Esophagus muscularis mucosa (tissue), 4 donors: ENCODE measurements around the gene SNIP1. TPM values are rescaled to one million over a fixed set of nuclear protein-coding genes. Genes with fewer than 3 reads are reported as not detected.
"Not testable (repeated sequence)": the region's sequence is repeated elsewhere in the genome, so short reads cannot be mapped to it uniquely, and the experiment has no call there.

Experiments
- DNase-seq: peaks from one replicate; pipeline ENCODE4 v3.0.0-alpha.2; 2017; ENCODE audit errors: extremely low spot score
- H3K27ac ChIP-seq, 4 donors: fragments of 200-600 bp; sonication (generic); replicated peaks in 1 of 4; 1 replicate in 3 of 4; 2 replicates in 1 of 4; pipeline ENCODE4 v1.5.1; 2016 to 2019; ENCODE audit warnings: mild to moderate bottlenecking in 1 of 4
- H3K27me3 ChIP-seq, 4 donors: fragments of 200-600 bp; sonication (generic); one replicate each; pipeline versions ENCODE4 v1.5.1 to v1.6.0; 2016 to 2019
- H3K36me3 ChIP-seq, 4 donors: fragments of 200-600 bp; sonication (generic); one replicate each; pipeline ENCODE4 v1.5.1; 2016 to 2019
- H3K4me1 ChIP-seq, 4 donors: fragments of 200-600 bp; sonication (generic); one replicate each; pipeline ENCODE4 v1.5.1; 2016 to 2019
- H3K4me3 ChIP-seq, 4 donors: fragments of 200-600 bp; sonication (generic); 1 replicate in 2 of 4; 2 replicates in 2 of 4; pipeline ENCODE4 v1.5.1; 2016 to 2019; ENCODE audit warnings: mild to moderate bottlenecking in 4 of 4, moderate library complexity in 1 of 4
- H3K9me3 ChIP-seq, 4 donors: fragments of 200-600 bp; sonication (generic); 1 replicate in 3 of 4; 2 replicates in 1 of 4; pipeline ENCODE4 v1.5.1; 2016 to 2019
- EP300 ChIP-seq: sonication (generic); formaldehyde crosslinking; IDR thresholded peaks from one replicate; pipeline ENCODE4 v1.6.1; 2017; ENCODE audit warnings: antibody characterized with exemption
- POLR2A ChIP-seq: fragments of 450-650 bp; IDR thresholded peaks from one replicate; pipeline ENCODE4 v1.6.1; 2017; ENCODE audit warnings: antibody characterized with exemption, moderate library complexity, mild to moderate bottlenecking, low read depth
- POLR2AphosphoS5 ChIP-seq, 2 donors: sonication (generic); formaldehyde crosslinking; IDR thresholded peaks; one replicate each; pipeline ENCODE4 v1.6.1; 2017; ENCODE audit warnings: antibody characterized with exemption in 2 of 2
- WGBS: methylation state at CpG from one replicate; pipeline ENCODE4 v1.1.5; 2018; 5-methylcytosine and 5-hydroxymethylcytosine counted together
- intact Hi-C: fragments of 100-400 bp; cut with DNase I; formaldehyde crosslinking; loops from one replicate; pipeline ENCODE4 v1.15.1; 2023
- total RNA-seq, 4 donors: library from RNA; depleted of rRNA; stranded (reverse); fragments of >200 nt; gene quantifications; one replicate each; pipeline versions ENCODE4 v1.1.0 to v1.2.1, GENCODE V29; 2016
- TF ChIP-seq, protein P1 (sequence below), 3 experiments: fragments of 200-600 bp in 2 of 3; fragments of 450-650 bp in 1 of 3; sonication (generic) in 2 of 3; IDR thresholded peaks; one replicate each; pipeline ENCODE4 v1.5.1; 2017 to 2019; ENCODE audit warnings: antibody characterized with exemption in 3 of 3, mild to moderate bottlenecking in 2 of 3, moderate library complexity in 1 of 3

SNIP1 gene
- total RNA-seq, 4 donors from 2014 or later = 9.8 to 19.9 (median 12.1) TPM

DNA sequence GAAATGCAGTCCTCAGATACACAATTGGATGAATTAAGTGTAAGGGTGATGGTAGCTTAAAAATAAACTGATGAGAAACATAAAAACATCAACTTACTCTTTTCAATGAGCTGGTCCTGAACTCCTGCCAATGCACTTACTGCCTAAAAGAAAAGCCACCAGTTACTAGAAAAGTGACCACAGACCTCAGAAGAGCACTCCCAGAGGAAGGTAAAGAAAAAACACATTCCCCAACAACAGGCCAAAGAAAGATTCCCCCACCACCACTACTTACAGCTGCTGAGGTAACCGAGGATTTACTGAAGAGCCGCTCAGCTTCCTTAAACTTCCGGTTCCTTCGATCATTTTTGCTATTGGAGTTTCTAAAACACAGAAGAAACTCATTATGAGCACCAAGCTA lies 44.9 kb downstream of the SNIP1 start:
- Histone ChIP-seq H3K27ac (no peak overlapping the region), H3K27me3 (no peaks in the 10 kb centered on the region), H3K4me3 (no peak overlapping the region), H3K36me3 (peaks cover 14 to 88% (median 59%) of the 10 kb centered on the region in 4 donors), H3K4me1 (peaks cover 10 to 29% (median 21%) of the 10 kb centered on the region in 4 donors), H3K9me3 (no peaks in the 10 kb centered on the region)
- intact Hi-C loops = no loop called here
- no peak for DNase-seq
- 87% methylated on average over 4 of the region's 4 CpGs for WGBS
- TF ChIP-seq, protein P1, sequence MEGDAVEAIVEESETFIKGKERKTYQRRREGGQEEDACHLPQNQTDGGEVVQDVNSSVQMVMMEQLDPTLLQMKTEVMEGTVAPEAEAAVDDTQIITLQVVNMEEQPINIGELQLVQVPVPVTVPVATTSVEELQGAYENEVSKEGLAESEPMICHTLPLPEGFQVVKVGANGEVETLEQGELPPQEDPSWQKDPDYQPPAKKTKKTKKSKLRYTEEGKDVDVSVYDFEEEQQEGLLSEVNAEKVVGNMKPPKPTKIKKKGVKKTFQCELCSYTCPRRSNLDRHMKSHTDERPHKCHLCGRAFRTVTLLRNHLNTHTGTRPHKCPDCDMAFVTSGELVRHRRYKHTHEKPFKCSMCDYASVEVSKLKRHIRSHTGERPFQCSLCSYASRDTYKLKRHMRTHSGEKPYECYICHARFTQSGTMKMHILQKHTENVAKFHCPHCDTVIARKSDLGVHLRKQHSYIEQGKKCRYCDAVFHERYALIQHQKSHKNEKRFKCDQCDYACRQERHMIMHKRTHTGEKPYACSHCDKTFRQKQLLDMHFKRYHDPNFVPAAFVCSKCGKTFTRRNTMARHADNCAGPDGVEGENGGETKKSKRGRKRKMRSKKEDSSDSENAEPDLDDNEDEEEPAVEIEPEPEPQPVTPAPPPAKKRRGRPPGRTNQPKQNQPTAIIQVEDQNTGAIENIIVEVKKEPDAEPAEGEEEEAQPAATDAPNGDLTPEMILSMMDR (IDR thresholded peaks at IDR 0.05) = no peak
- TF ChIP-seq POLR2AphosphoS5 (IDR thresholded peaks at IDR 0.05) (no peak), POLR2A (no peak), EP300 (no peak)

DNA sequence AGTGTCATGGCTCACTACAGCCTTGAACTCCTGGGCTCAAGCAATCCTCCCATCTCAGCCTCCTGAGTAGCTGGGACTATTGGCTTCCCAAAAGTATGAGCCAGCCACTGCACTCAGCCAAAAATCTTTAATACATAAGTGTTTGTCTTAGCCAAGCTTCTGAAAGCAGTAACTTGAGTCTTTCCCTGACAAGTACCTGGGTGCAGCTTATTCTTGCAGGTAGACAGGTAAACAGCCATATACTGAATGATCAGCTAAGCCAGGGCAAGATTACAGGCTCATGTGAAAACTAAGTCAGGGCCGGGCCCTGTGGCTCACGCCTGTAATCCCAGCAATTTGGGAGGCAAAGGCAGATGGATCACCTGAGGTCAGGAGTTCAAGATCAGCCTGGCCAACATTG lies 47.4 kb downstream of the SNIP1 start:
- intact Hi-C loops = no loop called here
- no peak for TF ChIP-seq POLR2A
- TF ChIP-seq EP300 = no peak
- TF ChIP-seq, protein P1 (IDR thresholded peaks at IDR 0.05) = no peak
- TF ChIP-seq POLR2AphosphoS5 (IDR thresholded peaks at IDR 0.05) = no peak
- no peaks in the 10 kb centered on the region for H3K9me3 ChIP-seq
- H3K4me1 ChIP-seq = peaks cover 0 to 7% (median 2%) of the 10 kb centered on the region in 4 donors
- no peaks in the 10 kb centered on the region for H3K27me3 ChIP-seq
- no peak overlapping the region for H3K27ac ChIP-seq
- WGBS = 86% methylated on average over 2 of the region's 2 CpGs
- no peak overlapping the region for H3K4me3 ChIP-seq
- no peak for DNase-seq
- peaks cover 19 to 95% (median 65%) of the 10 kb centered on the region in 4 donors for H3K36me3 ChIP-seq

GRCh38 chr1:37502791-37503190 lies 51.3 kb downstream of the SNIP1 start:
- H3K27ac ChIP-seq, H3K4me3 ChIP-seq, H3K9me3 ChIP-seq, DNase-seq, H3K27me3 ChIP-seq, intact Hi-C loops: not testable (repeated sequence)
- WGBS = 100% methylated on average over 2 of the region's 2 CpGs
- Histone ChIP-seq H3K4me1 (peaks cover 22 to 25% (median 24%) of the 10 kb centered on the region in 4 donors), H3K36me3 (peaks cover 23 to 77% (median 60%) of the 10 kb centered on the region in 4 donors)

DNA sequence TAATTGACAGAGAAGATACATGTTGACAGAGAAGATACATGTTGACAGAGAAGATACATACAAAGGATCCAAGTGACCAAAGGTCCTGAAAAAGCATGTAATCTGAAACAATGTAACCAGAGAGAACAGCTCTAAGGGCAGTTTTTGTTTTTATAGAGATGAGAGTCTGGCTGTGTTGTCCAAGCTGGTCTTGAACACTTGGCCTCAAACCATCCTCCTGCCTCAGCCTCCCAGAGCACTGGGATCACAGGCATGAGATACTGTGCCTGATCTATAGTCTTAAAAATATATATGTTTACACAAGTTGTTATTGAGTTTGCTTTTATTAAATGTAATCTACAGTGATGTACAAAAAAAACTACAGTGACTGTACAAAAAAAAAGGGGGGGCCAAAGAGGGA lies 52.0 kb downstream of the SNIP1 start:
- Histone ChIP-seq H3K36me3 (peaks cover 18 to 74% (median 56%) of the 10 kb centered on the region in 4 donors), H3K27ac (no peak overlapping the region), H3K4me3 (no peak overlapping the region), H3K9me3 (no peaks in the 10 kb centered on the region), H3K27me3 (no peaks in the 10 kb centered on the region), H3K4me1 (peaks cover 26 to 30% (median 28%) of the 10 kb centered on the region in 4 donors)
- TF ChIP-seq POLR2AphosphoS5 (IDR thresholded peaks at IDR 0.05) = no peak
- TF ChIP-seq, protein P1 (IDR thresholded peaks at IDR 0.05) = no peak
- no peak for TF ChIP-seq POLR2A
- TF ChIP-seq EP300 = no peak
- intact Hi-C loops = no loop called here
- DNase-seq = no peak

GRCh38 chr1:37501661-37502060 lies 52.4 kb downstream of the SNIP1 start:
- no peaks in the 10 kb centered on the region for H3K9me3 ChIP-seq
- no peaks in the 10 kb centered on the region for H3K27me3 ChIP-seq
- peaks cover 26 to 30% (median 28%) of the 10 kb centered on the region in 4 donors for H3K4me1 ChIP-seq
- no peak overlapping the region for H3K27ac ChIP-seq
- intact Hi-C loops = no loop called here
- peaks cover 18 to 72% (median 53%) of the 10 kb centered on the region in 4 donors for H3K36me3 ChIP-seq
- no peak for DNase-seq
- H3K4me3 ChIP-seq = no peak overlapping the region
- WGBS = 88% methylated on average over 5 of the region's 5 CpGs
- no peak for TF ChIP-seq POLR2A
- no peak for TF ChIP-seq EP300
- no peak for TF ChIP-seq POLR2AphosphoS5 (IDR thresholded peaks at IDR 0.05)
- TF ChIP-seq, protein P1 (IDR thresholded peaks at IDR 0.05) = no peak
